GM06990 (cell line): ENCODE results near the gene UBE3D.

Experiments
- DNase-seq: peaks from one replicate; pipeline ENCODE4 v3.0.0-alpha.2; 2011; ENCODE audit not compliant: insufficient read length; ENCODE audit errors: extremely low read depth
- H3K27me3 ChIP-seq: replicated peaks from 2 replicates; pipeline ENCODE4 v1.6.0; 2011; ENCODE audit warnings: low read length; ENCODE audit not compliant: control insufficient read depth, insufficient read depth
- H3K36me3 ChIP-seq: 2 replicates; pipeline ENCODE4 v1.5.1; 2011; ENCODE audit warnings: low read length; ENCODE audit not compliant: control insufficient read depth, insufficient read depth
- H3K4me3 ChIP-seq: replicated peaks from 2 replicates; pipeline ENCODE4 v1.5.1; 2011; ENCODE audit warnings: low read depth, mild to moderate bottlenecking, control low read depth, low read length
- TF ChIP-seq, protein P1 (sequence below): IDR thresholded peaks from 2 replicates; pipeline ENCODE4 v1.5.1; 2011; ENCODE audit warnings: low read length, control low read depth, mild to moderate bottlenecking, inconsistent platforms; ENCODE audit not compliant: insufficient read depth, poor library complexity, severe bottlenecking

Gene UBE3D

DNA sequence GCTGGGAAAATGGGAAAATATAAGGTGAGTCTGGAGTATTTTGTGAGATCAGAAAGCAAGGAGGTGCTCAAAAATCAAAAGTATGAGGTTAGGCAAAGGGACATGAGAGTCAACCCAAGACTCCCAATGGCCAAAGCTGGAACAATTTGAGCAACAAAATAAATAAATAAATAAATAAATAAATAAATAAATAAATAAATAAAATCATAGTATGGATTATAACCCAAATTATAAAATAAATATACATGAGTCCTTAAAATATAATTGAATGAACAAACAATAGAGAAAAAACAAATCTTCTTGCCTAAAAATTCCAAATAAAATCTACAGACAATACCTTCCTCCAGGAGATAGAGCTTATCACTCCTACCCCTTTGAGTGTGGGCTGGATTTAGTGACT lies 69.5 kb downstream of the UBE3D start:
- TF ChIP-seq, protein P1, sequence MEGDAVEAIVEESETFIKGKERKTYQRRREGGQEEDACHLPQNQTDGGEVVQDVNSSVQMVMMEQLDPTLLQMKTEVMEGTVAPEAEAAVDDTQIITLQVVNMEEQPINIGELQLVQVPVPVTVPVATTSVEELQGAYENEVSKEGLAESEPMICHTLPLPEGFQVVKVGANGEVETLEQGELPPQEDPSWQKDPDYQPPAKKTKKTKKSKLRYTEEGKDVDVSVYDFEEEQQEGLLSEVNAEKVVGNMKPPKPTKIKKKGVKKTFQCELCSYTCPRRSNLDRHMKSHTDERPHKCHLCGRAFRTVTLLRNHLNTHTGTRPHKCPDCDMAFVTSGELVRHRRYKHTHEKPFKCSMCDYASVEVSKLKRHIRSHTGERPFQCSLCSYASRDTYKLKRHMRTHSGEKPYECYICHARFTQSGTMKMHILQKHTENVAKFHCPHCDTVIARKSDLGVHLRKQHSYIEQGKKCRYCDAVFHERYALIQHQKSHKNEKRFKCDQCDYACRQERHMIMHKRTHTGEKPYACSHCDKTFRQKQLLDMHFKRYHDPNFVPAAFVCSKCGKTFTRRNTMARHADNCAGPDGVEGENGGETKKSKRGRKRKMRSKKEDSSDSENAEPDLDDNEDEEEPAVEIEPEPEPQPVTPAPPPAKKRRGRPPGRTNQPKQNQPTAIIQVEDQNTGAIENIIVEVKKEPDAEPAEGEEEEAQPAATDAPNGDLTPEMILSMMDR: no peak
- no peak for DNase-seq
- Histone ChIP-seq H3K27me3 (no peaks in the 10 kb centered on the region), H3K36me3 (no peaks in the 10 kb centered on the region), H3K4me3 (no peak overlapping the region)

DNA sequence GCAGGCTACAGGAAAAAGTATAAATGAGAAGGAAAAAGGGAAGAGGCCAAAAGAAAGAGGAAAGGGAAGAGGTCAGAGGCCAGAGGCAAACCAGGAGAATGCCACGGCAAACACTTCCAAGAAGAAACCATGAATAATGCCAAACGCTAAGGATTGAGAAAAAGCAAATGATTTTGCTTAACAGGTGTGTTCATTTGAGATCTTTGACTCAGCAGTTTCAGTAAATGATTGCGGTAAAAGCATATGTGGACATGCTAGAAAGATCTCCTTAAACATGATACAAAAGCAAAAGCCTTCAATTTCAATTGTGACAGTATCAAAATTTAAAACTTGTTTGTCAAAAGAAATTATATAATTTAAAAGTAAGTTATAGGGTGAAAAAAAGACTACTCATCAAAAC lies 70.6 kb downstream of the UBE3D start:
- TF ChIP-seq, protein P1: no peak
- H3K4me3 ChIP-seq: no peak overlapping the region
- H3K36me3 ChIP-seq: no peaks in the 10 kb centered on the region
- H3K27me3 ChIP-seq: no peaks in the 10 kb centered on the region
- DNase-seq: no peak

DNA sequence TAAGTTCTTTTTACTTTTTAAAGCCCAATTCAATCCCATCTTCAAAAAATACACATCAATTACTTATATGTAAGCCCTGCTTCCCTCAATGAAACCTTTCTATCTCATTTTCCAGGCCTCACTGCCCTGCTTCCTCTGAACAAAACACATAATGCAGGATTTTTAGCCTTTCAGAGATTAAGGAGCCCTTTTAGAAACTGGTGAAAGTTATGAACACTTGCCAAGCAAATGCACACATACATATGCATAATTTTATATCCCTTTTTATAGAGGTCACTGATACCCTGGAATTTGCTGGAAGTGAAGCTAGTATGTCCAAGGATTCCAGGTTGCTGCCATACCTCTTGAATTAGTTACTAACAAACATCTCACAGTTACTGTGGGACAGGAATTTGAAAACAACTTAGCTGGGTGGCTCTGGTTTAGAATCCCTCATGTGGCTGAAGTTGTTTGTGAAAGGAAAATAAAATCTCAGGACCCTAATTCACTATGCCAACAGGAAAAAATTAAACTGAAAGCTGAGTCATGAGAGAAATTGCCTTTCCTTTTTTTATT lies 75.8 kb downstream of the UBE3D start:
- TF ChIP-seq, protein P1: no peak
- DNase-seq: no peak
- no peaks in the 10 kb centered on the region for H3K27me3 ChIP-seq
- no peaks in the 10 kb centered on the region for H3K36me3 ChIP-seq
- H3K4me3 ChIP-seq: no peak overlapping the region

DNA sequence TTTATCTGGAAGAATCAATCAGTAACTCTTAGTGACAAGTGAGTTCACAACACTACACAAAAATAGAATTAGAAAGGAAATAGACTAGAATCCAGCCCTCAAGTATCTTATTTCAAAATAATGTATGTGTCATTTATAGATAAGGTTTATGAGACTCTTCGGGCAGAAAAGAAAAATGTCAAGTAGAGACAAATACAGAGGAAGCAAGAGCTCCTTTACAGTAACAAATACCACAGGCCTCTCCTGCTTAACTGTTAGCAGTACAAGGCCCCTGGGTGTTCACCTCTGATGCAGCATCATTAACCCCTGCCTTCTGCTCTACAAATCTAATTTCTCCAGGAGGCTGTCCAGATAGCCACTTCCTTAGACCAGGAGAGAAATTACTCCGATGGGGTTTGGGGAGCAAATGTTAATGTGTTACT lies 76.7 kb downstream of the UBE3D start:
- Histone ChIP-seq H3K4me3 (no peak overlapping the region), H3K36me3 (no peaks in the 10 kb centered on the region), H3K27me3 (no peaks in the 10 kb centered on the region)
- no peak for DNase-seq
- TF ChIP-seq, protein P1: no peak

DNA sequence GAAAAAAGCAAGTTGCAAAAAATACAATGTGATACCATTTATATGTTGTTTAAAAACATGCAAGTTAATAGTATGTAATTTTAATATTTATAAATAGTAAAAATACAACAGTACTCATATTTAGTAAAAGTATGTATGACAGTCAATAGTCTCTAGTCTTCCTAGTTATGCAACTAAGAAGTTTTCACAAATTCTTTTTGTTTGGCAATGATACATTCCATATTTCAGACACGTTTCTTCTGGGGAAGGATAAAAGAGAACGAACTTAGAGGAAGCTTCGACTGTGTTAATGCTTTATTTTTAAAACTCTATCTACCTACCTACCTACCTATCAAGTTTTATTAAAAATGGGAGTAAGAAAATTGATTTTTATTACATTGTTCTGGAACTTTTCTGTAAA lies 77.7 kb downstream of the UBE3D start:
- Histone ChIP-seq H3K4me3 (no peak overlapping the region), H3K36me3 (no peaks in the 10 kb centered on the region), H3K27me3 (no peaks in the 10 kb centered on the region)
- DNase-seq: no peak
- TF ChIP-seq, protein P1: no peak

DNA sequence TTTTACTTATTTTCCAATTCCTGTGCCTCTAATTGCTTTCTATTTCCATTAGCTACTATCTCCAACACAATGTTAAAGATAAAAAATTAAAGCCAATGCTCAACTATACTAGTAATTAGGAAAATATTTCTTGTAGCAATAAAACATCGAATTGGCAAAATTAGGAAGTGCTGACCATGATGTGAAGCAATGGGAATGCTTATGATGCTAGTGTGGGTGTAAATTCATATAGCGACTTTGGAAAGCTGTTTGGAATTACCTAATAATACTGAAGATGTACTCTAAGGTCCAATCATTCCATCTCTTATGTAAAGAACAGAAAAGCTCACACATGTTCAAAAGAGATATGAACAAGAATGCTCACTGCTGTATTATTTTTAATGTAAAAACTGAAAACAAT lies 78.2 kb downstream of the UBE3D start:
- no peak overlapping the region for H3K4me3 ChIP-seq
- no peak for DNase-seq
- no peaks in the 10 kb centered on the region for H3K27me3 ChIP-seq
- H3K36me3 ChIP-seq: no peaks in the 10 kb centered on the region
- TF ChIP-seq, protein P1: no peak
